Activated CD4-positive, alpha-beta T cell treated with anti-CD3 and anti-CD28 coated beads, Interleukin-2, Interleukin-4, amounts not matched to agents 100 ng/mL and 50 ng/mL, durations not matched to agents 16 hours and 8 hours (primary cell): ENCODE measurements around the gene IGFN1.
"Not testable (repeated sequence)": the region's sequence is repeated elsewhere in the genome, so short reads cannot be mapped to it uniquely, and the experiment has no call there.

ENCODE experiments used
- DNase-seq: peaks from one replicate; pipeline ENCODE4 v3.0.0-alpha.2; 2020; ENCODE audit warnings: low spot score

The IGFN1 gene

DNA sequence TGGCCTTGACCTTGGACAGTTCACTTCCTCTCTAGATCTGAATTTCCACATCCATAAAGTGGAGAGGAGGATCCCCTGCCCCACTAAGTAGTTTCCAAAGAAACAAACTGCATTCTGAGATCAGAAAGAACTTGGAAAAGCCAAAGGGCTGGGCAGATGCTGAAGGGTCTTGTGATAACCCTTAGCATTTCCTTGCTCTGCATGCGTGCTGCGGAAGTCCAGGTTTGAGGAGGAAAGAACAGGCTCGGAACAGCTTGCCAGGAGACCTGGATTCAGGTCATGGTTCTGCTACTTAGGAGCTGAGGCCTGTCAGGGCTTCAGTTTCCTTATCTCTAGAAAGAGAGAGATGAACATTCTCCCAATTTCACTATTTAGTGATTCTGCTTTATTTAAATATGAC lies 27.2 kb downstream of the IGFN1 start:
- DNase-seq, result no peak

DNA sequence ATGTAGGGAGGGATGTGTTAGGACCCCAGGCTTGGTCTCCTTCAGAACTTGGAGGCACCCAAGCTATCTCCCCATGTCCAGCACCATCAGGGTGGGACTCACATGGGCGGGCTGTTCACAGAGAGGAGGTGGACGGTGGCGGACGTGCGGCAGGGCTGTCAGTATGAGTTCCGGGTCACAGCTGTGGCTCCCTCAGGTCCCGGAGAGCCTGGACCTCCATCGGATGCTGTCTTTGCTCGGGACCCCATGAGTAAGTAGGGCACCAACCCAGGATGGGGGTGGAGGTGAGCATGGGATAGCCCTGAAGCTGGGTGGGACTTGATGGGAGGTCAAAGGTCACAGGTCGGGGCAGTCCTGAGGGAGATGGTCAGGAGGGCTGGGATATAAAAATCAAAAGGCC lies 27.8 kb downstream of the IGFN1 start:
- DNase-seq, result no peak

DNA sequence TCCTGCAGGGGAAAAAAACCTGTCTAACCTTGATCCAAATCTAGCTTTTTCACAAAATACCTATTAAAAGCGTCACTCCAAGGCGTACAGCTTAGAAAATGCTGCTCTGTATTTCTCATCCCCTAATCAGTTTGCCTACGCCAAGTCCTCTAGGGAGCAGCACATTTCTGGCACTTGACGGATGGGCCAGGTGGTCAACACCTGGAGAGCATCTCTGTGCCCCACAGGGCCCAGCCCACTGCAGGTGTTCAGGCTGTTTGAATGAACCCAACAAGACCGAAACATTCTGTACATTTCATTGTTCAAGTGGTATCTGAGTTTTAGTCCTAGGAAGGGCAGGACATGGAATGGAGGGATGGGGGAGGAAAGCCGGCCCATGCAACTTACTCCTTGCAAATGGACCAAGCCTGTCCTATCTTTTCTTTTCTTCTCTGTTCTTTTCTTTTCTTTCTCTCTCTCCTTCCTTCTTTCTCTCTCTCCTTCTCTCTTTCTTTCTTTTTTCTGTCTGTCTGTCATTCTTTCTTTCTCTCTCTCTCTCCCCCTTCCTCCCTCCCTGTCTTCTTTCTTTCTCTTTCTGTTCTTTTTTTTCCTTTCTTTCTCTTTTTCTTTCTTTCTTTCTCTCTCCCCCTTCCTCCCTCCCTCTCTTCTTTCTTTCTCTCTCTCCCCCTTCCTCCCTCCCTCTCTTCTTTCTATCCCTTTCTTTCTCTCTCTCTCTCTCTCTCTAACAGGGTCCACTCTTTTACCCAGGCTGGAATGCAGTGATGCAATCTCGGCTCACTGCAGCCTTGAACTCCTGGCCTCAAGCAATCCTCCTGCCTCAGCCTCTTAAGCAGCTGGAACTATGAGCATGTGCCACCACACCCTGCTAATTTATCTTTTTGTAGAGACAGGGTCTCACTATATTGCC lies 29.1 kb downstream of the IGFN1 start:
- no peak for DNase-seq

DNA sequence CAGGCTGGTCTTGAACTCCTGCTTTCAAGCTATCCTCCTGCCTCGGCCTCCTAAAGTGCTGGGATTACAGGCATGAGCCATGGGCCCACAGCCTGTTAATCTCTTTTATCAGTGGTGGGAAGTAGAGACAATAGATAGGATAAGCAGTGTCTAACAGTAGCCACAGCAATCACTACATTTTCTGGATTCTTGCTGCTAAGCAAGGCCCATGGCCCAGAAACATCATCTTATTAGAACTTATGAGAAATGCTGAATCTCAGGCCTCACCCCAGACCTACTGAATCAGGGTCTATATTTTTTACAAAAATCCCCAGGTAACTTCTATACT lies 29.7 kb downstream of the IGFN1 start:
- DNase-seq, result no peak

DNA sequence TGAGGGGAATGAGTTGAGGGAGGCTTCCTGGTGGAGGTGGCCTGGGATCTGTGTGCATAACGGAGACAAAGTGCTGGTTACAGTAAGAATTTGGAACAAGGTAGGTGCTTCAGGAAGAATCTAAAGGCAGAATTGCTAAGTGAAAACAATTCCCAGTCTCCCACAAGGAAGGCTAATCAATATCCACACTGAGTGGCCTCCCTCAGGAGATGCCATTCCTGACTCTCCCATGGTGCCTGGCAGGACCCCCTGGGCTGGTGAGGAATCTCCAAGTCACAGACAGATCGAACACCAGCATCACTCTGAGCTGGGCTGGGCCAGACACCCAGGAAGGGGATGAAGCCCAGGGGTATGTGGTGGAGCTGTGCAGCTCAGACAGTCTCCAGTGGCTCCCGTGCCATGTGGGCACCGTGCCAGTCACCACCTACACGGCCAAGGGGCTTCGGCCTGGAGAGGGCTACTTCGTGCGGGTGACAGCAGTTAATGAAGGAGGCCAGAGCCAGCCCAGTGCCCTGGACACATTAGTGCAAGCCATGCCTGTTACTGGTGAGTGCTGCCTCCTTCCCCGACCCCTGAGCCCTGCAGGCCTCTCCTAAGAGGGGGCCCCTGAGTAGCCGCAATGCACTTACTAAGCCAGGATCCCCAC lies 30.7 kb downstream of the IGFN1 start:
- no peak for DNase-seq

DNA sequence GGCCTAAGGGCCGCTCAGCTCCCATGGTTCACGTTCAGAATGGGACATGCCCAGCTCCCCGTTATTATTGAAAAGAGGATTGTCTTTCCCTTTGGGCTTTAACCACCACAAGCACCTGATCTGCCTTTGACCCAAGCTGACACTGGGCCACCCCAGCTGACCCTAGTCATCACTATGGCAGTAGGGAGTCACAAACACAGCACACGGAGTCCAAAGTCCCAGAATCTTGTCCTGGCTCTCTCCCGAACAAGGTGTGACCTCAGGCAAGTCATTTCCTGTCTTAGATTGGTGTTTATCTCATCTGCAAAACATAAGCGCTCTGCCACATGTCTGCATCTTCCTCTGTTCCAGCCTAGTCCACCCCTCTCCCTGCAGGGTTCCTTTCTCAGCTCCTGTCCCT lies 31.5 kb downstream of the IGFN1 start:
- no peak for DNase-seq

DNA sequence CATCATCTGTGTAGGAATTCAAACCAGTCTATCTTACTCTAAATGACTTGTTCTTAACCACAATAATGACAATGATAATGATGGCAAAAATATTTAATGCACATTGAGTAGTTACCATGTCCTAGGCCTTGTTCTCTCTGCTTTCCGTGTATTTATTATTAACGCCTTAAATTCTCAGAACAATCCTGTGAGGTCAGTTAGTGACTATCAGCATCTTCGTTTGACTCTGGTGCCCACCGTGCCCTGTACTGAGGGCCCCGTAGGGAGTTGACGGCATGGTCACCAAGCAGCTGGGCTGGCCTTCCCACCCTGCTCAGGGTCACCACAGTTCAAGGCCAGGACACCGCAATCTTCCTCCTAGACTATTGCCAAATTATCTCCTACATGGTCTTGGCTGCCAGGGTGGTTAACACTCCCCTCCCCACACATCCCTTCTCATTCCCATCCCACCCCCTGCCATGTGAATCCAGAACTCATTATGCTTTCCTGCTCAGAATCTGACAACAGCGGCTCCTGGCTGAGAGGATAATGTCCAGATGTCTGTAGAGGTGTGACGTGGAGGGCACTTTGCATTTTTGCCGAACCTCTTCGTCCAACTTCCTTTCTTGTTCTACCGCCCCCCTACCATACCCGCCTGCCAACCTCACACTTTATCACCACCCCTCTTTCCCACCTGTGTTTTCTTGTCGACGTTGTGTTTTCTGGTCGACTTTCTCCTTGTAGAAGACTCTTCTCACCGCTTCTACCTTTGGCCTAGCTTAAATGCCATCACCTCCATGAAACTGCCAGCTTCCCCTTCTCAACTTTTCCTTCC lies 33.4 kb downstream of the IGFN1 start:
- no peak for DNase-seq

DNA sequence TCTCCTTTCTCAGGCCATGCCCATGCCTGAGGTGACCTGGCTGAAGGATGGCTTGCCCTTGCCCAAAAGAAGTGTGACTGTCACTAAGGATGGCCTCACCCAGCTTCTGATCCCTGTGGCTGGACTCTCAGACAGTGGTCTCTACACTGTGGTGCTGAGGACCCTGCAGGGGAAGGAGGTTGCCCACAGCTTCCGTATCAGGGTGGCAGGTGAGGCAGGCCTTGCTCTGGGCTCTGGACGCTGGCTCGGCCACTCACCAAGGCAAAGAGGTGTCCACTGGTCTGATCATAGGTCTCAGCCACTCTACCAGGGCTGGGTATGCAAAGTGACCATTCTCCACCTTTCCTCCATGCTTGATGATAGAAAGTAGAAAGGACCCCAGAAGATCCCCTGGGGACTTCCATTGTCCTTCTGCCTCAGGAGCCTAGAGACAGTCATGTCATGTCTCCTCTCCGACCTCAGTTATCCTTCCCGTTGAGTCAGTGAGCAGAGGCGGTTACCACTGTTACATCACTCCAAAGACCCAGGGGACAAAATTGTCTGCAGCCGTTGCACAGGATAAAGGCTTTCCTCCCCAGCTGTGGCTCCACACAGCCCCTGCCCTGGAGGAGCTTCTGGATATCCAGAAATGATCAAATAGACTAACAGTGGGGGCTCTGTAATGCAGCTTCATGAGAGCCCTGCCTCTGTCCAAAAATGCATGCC lies 34.2 kb downstream of the IGFN1 start:
- DNase-seq, result no peak

DNA sequence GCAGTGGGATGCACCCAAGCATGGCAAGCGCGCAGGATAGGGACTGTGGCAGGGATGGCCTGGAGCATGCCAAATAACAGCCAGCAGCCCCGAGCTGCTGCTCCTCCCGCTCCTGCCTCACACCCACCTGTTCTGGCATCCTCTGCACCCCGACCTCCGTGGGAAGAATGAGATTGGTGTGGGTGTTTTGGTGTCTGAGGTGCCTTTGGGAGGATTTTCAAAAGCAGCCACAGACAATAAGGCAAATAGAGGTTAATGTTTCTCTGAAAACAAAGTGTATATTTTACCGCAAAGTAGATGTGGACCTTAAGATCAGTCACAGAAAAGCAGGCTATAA lies 35.5 kb downstream of the IGFN1 start:
- no peak for DNase-seq

DNA sequence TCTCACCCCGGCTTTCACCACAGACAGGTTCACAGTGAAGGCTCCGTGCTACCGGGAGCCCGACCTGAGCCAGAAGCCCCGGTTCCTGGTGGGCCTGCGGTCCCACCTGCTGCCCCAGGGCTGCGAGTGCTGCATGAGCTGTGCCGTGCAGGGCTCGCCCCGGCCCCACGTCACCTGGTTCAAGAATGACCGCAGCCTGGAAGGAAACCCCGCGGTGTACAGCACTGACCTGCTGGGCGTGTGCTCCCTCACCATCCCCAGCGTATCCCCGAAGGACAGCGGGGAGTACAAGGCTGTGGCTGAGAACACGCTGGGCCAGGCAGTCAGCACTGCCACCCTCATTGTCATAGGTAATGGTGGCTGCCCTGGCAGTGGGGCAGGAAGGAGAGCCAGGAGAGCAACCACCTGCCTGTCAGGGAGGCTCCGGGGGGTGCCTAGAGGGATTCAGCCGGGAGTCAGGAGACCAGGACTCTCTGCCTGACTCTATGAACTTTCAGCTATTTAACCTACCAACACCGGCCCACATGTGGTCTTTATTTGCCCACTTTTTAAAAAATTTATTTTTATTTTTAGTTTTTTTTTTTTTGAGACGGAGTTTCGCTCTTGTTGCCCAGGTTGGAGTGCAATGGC lies 36.4 kb downstream of the IGFN1 start:
- no peak for DNase-seq

DNA sequence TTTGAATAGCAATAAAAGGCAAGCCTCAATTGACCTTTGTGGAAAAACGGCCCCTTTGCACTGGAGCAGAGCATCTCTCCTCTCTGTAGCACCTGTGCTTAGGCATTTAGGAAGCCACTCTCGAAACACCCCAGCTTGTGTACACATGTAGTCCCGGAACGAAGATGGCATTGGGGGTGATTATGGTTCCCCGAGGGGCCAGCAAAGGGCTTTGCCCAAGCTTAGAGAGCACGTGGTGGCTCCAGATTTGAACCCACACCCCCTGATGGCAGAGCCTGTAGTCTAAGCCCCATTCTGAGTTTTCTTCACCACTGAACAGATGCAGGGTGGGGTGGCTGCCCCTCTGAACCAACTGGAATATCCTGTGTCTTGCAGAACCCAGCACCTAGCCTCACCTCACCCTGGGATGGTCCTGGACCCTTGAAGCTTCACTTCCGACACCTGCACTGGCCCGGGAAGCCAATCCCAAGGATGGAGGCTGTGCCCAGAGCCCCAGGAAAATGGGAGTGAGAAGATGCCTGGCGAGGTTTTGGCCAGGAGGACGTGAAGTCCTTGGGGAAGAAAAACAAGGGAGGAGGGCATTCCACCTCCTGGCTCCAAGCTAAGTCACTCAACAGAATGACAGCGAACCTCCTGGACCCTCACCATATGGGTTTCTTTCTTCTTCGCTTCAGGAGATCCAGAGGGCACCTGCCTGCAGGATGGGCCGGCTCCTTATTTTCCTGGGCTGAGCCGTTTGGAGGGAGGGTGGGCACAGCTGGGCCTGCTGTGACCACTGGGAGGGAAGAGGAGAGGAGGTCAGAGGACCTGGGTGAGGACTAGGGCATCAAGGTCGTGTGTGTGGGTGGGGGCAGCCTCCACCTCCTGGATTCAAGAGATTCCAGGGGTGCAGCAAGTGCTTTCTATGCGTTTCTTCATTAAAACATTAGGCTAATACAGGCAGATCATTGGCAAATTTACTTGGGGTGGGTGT lies 37.7 kb downstream of the IGFN1 start:
- DNase-seq, result no peak

DNA sequence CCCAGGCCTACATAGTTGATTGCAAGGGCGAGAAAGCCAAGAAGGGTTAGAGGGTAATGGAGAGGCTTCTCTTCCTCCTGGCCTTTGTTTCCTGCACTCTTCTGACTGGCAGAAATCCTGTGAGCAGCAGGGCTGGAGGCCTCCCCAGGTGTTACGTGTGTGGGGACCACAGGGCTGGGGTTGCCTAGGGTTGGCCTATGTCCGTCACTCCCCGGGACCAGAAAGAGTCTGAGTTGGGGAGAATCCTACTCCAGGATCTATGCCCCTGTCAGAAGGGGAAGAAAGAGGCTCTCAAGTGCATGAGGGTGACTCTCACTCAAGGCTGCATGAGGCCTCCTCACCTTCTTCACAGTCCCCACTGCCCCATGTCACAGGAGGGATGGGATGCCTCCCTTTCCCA lies 38.5 kb downstream of the IGFN1 start:
- no peak for DNase-seq

DNA sequence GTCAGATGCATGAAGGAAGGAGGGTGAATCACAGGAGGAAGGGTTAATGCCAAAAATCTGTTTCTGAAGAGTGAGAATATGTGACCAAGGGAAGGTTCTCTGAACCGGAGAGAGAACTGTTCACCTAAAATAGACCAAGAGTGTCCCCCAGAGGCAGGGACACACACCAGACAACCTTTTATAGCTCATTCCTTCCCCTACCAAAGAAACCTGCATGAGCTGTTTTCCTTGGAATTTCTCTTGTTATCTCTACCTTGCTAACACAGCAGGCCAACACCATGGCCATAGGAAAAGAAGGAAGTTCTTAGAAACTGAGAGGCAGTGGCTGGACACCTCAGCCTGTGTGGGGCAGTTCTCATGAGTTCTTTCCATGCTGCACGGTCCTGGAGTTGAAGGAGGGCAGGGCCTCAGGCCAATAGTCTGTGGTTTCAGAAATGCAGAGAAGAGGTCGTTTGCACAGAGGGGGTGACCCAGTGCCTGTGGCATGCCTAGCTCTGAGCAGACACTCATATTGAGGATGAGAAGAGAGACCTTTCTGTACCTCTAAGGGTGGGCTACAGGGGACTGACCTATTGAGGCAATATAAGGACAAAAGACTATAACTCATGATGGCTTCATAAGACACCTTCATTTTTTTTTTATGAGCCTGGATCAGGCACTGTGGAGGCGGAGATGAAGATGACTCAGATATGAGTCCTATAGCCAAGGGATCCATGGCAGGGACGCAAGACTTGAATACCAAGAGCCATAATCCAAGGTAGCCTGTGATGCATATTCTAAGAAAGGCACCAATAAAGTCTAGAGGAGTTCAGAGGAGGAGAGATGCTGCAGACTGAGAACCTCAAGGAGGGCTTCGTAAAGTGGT lies 39.4 kb downstream of the IGFN1 start:
- no peak for DNase-seq

DNA sequence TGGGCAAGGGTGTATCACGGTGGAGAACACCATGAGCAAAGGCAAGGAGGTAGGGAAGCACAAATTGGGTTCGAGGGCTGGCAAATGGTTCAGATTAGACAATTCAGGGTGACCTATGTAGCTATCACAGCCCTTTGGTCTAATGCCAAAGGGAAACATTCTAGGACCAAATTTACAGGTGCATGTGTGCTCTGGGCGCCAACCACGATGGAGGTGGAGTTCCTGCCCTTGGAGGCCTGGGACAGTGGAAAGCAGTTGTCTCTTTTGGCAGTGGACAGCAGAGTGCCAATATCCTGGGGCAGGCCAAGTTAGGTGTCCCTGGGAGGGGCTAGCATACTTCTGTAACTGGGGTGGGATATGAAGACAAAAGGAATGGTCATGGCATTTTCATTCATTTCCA lies 40.1 kb downstream of the IGFN1 start:
- DNase-seq, result no peak

DNA sequence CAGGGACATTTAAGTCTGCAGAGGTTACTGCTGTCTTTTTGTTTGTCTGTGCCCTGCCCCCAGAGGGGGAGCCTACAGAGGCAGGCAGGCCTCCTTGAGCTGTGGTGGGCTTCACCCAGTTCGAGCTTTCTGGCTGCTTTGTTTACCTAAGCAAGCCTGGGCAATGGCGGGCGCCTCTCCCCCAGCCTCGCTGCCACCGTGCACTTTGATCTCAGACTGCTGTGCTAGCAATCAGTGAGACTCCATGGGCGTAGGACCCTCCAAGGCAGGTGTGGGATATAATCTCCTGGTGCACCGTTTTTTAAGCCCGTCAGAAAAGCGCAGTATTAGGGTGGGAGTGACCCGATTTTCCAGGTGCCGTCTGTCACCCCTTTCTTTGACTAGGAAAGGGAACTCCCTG lies 49.0 kb downstream of the IGFN1 start:
- not testable (repeated sequence) for DNase-seq

DNA sequence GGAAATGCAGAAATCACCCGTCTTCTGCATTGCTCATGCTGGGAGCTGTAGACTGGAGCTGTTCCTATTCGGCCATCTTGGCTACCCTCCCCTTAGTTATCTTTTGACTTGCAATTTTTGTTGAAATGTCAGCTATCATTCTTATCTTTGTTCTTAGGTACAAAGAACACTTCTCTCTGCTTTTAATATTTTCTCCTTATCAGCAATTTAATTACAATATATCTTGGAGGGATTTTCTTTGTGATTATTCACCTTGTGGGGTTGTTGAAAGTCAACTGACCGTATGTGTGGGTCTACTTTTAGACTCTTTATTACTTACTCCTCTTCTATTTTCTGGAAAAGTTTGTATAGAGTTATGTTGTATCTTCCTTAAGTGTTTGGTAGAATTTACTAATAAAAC lies 49.5 kb downstream of the IGFN1 start:
- no peak for DNase-seq

DNA sequence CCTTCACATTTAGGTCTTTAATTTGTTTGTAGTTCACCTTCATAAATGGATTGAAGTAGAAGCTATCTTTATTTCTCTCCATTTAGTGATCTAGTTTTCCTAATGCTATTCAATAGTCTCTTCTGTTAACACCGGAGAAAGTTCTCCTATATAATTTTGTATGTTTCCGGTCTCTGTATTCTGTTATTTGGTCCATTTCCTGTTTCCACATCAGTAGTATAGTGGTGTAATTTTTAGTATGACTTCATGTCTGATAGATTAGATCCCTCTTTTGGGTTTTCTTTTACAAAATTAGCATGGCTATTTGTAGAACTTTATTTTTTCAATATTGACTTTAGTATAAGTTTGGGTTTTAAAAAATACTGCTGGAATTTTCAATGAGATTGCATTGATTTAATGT lies 51.1 kb downstream of the IGFN1 start:
- DNase-seq, result no peak

DNA sequence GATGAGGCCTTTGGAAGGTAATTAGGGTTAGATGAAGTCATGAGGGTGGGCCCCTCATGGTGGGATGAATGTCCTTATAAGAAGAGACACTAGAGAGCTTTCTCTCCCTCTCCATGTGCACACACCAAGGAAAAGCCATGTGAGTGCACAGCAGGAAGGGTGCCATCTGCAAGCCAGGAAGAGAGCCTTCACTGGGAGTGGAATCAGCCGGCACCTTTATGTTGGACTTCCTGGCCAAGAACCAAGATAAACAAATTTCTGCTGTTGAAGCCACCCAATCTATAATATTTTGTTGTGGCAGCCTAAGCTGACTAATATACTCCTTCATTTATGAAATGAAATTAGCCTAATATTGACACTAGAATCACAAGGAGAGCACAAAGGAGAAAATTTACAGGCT lies 54.5 kb downstream of the IGFN1 start:
- DNase-seq, result no peak

DNA sequence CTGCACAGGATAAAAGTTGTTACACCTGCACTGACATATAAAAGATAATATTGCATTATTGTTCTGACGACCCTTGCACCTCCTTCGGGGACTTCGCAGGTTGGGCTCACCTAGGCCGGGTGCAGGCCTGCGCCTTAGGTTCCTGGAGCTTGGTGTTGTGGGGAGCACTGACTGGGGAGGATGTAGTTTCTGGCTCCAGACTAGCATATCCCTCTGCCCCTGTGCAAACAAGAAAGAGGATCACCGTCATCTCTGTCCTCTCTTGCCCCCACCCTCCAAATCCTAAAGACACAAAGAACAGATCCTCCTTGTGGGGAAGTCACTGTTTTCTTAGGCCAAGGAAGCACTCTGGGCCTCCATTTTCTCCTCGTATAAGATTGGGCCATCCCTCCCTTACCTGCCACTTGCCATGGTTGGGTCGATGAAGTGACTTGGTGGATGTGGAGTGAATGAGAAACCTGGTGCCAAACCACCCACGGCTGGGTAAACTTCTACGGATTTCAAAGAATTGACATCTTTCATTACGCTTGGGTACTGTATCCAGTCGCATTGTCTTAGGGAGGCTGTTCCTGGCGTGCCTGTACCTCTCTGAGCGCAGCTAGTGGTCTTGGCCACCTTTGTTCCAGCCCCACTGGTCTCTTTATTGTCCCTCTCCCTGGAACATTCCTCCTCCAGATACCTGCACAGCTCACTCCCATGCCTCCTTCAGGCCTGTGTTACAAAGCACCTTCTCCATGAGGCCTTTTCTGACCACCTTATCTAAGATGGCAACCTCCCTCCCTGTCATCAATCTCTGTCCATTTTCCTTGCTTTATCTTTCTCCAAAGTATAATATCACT lies 58.3 kb downstream of the IGFN1 start:
- DNase-seq, result no peak
